ENCODE results near the gene HRH1.
"Not testable (repeated sequence)": the region's sequence is repeated elsewhere in the genome, so short reads cannot be mapped to it uniquely, and the experiment has no call there.

HRH1 gene

DNA sequence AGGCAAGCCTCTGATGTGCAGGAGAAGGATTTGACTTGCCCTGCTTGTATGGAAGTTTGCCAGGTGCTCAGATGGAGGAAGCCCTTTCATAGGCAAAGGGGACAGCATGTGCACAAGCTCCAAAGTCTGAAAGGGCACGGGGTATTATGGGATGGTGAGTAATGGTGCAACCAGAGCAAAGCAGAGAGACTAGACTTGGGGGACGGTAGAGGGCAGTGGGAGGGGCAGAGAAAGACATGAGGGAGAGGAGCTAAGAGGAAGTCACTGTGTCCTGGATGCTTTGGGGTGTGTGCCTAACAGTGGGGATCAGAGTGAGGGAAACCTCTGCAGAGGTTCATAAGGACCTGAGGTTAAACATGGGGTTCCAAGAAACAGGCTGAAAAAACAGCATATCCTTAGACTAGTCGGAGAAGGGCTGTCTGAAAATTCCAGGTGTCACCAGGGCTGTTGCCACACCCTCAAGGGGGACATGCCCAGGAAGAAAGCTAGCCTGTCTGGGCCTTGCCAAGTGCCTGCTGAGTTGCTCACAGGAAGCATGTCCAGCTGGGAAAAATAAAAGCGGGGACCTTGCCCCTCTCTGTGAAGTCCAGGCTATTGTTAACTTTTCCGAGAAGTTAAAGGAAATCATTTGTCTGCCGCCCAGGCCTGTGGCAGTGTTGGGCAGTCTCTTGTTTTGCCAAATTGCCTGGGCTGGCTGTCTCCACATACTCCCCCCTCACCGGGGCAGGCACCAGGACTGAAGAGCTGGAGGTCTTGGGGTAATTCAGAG is 47.1 kb downstream of the HRH1 start:
- DNase-seq (ENCODE audit: low spot score) (no peak), FAIRE-seq (no peak)

DNA sequence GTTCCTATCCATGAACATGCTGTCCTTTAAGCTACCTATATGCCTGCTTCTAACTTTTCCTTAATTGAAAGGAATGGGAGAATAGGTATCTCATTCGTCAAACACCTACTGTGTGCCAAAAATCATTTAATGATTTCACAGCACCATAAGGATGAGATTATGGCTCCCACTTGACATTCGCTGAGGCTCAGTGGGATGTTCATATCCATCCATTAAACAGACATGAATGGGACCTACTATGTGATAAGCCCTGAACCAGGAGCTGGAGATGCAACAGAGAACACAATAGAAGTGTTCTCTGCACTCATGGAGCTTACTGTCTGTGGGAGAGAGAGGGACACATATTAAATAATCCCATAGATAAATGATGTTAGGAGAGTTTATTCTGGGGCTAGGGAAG is 49.7 kb downstream of the HRH1 start:
- FAIRE-seq (no peak), DNase-seq (ENCODE audit: low spot score) (no peak)

DNA sequence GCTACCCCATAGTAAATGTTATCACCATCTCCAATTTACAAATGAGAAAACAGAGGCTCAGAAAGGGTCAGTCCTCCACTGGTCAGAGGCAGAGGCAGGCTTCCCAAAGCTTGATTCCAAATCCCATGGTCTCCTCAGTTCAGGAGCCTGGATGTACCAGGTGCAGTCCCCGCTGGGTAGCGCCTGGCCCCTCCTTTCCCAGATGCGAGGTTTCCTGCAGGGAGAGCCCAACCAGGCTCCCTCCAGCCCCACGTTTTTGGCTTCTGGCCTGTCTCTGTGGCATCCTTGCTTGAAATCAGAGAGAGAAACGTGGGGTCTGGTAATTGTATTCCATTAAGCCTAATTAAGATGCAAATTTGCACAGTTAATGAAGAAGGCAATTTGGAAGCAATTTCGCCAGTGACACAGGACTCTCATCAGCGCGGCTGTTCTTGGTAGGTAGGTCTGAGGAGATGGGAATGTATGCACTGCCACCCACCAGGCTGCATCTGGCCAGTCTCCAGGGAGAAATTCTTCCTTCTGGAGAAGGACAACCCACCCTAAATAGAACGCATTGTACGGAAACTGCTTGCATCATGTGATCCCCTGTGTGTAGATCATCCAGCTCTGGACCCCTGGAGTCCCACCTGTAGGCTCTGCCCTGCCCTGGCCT is 50.5 kb downstream of the HRH1 start:
- FAIRE-seq (no peak), DNase-seq (ENCODE audit: low spot score) (no peak)

DNA sequence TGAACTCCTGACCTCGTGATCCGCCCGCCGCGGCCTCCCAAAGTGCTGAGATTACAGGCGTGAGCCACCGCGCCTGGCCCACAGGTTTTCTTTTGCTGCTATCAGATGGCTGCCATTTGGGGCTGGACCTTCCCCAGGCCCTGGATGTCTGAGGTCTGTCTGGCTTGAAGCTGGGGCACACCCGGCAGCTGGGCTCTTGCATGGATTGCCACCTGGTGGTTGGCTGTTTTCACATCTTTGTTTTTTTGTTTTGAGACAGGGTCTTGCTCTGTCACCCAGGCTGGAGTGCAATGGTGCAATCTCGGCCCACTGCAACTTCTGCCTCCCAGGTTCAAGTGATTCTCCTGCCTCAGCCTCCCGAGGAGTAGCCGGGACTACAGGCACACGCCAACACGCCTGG is 51.6 kb downstream of the HRH1 start:
- not testable (repeated sequence) for FAIRE-seq; DNase-seq (ENCODE audit: low spot score)

DNA sequence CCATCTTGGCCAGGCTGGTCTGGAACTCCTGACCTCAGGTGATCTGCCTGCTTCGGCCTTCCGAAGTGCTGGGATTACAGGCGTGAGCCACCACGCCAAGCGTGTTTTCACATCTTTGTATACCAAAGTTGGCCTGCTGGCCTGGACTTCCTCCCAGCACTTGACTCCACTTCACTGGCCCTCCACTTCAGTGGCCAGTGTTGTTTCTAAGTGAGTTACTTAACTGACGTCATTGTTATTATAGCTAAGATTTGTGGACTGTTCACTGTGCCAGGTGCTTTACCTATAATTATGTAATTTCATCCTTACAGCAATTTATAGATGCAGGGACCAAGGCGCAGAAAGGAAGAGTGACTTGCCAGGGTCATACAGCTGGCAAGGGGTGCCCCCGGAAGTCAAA is 52.0 kb downstream of the HRH1 start:
- DNase-seq (ENCODE audit: low spot score) (no peak), FAIRE-seq (no peak)

DNA sequence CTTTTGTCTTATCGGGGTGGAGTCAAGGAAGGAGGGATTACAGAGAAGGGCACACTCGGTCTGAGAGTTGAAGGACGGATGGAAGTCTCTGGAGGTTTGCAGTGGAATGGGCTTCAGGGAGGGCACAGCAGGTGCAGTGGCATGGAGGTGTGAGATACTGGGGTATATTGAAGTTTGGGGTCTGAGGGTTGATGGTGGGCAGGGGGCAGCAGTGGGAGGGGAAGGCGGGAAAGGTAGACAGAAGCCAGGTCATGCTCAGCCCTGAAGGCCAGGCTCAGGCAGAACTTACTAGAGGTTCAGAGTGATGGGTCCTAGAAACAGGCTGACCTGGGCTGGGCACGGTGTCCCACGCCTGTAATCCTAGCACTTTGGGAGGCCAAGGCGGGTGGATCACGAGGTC is 52.7 kb downstream of the HRH1 start:
- no peak for DNase-seq (ENCODE audit: low spot score)

DNA sequence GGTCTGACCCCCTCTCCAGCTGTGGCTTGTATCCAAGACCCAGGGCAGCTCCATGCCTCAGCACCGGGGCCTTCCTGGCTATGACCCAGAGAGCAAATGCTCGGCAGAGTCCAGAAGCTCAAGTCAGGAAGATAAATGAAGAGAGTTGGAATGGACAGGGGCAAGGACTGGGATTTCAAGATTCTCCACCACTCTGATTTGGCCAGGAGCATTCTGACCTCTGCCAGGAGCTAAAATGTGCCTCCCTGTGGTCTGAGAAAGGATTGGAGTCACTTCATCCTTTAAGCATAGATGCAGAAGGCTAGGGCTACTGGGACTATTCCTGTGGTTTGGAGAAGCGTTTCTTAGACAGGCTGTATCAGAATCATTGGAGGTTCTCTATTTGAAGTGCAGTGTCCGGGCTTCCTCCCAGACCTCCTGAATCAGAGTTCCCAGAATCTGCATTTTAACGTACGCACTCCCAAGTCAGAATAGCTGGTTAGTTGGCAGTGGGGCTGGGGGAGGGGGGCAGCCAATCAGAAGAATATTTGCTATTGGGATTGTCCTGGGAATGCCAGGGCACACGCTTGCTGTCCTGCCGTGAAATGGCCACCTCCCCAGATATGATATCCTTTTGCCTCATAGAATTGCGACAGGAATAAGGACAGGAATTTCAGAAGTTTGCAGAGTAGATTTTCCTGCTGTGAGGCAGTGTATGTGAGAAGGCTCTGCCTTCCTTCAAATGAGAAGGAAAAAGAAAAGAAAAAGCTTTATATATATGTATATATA is 57.4 kb downstream of the HRH1 start:
- FAIRE-seq: no peak
- DNase-seq (ENCODE audit: low spot score): peak; percentile 32

More for the DNA sequence above, 52.7 kb downstream of the HRH1 start:
- no peak for FAIRE-seq

DNA sequence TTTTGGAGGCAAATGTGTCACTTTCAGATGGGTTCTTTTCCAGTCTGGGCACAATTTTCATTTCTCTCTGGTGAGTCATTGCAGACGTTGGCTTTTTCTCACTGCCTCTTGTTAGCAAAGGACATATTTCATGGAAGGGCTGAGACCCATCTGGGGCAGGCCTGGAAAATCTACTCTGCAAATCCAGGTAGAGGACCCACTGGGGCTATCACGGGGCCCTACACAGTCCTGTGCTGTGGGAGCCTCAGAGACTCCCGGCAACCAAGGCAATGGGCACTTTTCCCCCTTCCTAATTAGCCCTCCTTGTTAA is 58.0 kb downstream of the HRH1 start:
- FAIRE-seq (peak; percentile 57), DNase-seq (ENCODE audit: low spot score) (peak; percentile 46)

DNA sequence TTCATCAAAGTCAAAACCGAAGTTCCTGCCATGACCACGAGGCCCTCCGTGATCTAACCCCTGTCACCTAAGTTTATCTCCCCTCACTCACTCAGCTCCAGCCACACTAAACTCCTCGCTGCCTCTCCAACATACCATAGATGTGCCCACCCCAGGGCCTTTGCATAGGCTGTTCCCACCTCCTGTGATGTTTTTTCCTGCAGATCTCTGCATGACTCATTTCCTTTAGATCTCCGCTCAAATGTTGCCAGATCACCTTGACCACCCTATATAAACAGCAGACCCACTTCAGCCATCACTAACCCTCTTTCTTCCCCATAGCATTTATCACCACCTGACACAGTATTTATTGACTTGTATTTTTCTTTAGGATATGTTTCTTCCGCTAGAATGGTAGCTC is 58.5 kb downstream of the HRH1 start:
- no peak for FAIRE-seq
- peak; percentile 51 for DNase-seq (ENCODE audit: low spot score)

DNA sequence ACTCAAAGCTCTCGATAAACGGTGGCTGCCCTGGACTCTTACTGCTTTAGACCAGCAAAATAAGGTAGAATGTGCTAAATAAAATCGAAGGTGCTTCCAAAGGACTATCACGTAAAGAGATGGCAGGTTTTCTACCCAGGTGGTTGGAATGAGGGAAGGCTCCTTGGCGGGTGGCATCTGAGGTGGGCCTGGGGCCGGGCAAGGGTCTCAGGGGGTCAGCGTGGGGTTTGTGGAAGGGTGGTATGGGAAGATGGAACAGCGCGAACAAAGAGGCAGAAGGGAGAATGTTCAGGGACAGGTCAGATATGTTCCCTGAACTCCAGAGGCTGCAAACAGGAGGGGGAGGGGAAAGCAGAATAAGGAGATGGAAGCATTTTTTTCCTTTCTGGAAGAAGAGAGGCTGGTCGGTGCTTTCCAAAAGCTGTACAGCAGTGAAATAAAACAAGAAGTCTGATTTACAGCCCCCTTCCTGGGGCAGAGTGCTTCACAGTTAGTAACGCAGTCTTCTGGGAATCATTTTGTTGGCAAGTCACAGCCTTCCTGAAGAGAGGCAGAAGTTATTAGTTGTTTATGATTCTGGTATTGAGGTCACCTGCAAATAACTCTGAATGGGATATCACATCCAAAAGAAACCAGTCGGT is 59.6 kb downstream of the HRH1 start:
- DNase-seq (ENCODE audit: low spot score): no peak
- no peak for FAIRE-seq

DNA sequence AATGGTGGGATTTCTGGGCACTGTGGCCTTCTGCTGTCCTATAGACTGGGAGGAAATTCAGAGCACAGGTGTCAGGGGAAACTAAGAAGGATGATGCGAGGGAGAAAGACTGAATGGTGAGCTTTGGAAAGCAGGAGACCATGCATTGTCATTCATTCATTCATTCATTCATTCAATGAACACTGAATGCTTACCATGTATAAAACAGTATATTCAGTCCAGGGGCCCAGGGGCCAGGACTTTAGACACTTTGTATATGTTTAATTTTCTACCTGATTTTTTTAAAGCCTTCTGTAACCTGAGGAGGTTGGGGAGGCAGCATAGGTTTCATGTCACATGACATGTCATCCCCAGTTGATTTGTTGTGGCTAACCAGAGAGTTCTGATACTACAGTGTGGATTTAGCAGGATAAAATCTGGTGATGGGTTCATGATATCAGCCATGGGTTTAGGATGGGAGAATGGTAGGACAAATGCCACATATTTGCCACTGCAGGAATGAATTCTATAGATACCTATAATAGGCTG is 60.2 kb downstream of the HRH1 start:
- no peak for DNase-seq (ENCODE audit: low spot score)
- no peak for FAIRE-seq

DNA sequence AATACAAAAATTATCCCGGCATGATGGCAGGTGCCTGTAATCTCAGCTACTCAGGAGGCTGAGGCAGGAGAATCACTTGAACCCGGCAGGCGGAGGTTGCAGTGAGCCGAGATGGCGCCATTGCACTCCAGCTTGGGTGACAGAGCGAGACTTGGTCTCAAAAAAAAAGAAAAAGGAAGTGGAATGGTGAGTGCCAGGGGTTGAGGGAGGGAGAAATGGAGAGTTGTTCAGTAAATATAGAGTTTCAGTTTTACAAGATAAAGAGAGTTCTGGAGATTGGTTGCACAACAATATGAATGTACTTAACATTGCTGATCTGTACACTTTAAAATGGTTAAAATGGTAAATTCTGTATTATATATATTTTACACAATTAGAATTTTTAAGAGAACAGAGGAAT is 63.1 kb downstream of the HRH1 start:
- FAIRE-seq; DNase-seq (ENCODE audit: low spot score): not testable (repeated sequence)

DNA sequence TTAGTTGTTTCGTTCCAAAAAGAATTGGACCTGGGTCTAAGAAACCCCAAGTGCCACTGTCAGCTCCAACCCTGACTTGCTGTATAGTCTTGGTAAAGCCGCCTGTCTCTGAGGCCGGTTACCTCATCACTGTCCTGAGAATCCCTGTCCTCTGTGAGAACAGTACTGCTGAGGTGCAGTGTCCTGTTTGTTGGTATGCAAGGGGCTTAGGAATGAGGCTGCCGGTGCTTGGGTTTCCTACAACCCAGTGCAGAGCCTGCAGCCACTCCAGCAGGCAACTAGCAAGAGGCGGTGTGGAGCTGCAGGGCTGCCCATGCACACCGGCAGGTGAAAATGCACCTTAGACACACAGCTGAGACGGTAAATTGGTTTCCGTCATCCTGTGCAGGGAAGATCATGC is 65.9 kb downstream of the HRH1 start:
- DNase-seq (ENCODE audit: low spot score) (no peak), FAIRE-seq (no peak)

DNA sequence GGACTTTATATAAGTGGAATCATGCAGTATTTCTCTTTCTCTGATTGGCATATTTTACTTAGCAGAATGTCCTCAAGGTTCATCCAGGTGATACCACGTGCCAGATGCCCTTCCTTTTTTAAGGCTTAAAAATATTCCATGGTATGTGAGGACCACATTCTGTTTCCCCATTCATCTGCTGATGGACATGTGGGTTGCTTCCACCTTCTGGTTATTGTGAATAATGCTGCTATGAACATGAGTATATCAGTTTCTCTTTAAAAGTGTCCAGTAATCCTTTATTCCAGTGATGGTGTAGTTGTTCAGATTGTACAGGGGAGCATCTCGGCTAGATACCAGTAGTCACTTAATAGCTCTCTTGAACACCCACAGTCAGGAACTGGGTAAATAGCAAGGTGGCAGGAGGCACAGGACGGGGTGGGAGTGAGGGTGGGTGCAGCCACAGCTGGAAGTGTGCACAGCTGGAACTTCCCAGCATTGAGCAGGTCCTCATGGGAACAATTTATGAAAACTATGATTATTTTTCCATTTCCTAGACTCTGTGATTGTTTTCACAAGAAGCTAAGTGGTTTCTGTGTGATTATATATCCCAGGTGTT is 67.6 kb downstream of the HRH1 start:
- no peak for FAIRE-seq
- no peak for DNase-seq (ENCODE audit: low spot score)

DNA sequence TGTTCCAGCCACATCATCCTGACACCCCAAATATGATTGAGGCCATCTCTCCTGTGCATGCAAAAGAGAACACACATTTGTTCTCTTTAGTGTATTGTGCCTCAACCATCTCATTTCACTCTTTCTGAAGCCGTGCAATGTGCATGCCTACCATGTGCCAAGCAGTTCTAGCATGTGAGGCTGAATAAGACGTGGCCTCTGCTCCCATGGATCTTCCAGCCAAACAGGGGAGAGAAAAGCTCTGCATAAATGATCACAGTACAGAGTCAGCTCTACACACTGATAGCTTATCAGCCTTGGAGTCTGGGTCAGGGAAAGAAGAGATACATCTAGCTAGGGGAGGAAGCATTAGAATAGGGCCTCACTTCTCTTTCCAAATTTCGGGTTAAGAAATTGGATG is 69.7 kb downstream of the HRH1 start:
- DNase-seq (ENCODE audit: low spot score): no peak
- no peak for FAIRE-seq

DNA sequence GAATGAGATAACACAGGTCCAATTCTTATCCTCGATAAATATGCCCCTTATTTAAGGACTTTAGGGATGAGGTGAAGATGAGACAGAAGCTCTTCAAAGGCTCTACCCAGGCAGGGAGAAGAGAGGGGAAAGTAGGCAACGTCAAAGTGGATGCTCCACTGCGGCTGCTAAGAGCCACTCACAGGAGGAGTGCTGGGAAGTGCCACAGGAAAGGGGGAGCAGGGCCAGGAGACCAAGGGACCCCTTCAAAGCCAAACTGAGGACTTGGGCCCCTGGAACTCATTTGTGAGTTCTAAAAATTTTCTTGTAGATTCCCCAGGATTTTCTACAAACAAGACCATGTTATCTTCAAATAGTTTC is 70.6 kb downstream of the HRH1 start:
- no peak for DNase-seq (ENCODE audit: low spot score)
- FAIRE-seq: no peak

DNA sequence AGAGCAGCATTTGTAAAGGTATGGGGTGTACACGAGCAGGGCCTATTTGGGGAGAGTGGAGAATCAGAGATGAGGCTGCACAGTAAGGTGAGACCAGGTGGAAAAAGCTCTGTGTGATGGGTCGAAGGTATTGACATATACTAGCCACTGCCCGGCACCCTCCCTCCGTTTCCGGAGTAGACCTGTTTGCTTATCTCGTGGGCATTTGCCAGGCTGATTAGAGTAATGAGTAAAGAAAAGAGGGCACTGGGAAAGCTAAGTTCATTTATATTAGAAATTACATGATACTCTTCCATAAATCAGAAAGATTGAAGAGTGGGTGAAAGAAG is 71.7 kb downstream of the HRH1 start:
- FAIRE-seq (no peak), DNase-seq (ENCODE audit: low spot score) (no peak)

DNA sequence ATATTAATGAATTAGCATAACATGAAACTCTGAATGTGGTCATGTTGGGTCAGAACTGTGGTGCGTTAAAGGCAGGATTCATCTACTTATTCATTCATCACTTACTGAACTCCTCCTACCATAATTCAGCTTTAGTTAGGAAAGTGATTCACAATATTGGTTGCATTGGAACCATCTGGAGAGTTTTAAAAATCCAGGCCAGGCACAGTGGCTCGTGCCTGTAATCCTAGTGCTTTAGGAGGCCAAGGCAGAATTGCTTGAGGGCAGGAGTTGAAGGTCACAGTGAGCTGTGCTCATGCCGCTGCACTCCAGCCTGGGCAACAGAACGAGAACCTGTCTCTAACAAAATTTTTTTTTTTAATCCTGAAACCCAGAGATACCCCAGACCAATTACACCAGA is 73.7 kb downstream of the HRH1 start:
- FAIRE-seq: no peak
- no peak for DNase-seq (ENCODE audit: low spot score)

DNA sequence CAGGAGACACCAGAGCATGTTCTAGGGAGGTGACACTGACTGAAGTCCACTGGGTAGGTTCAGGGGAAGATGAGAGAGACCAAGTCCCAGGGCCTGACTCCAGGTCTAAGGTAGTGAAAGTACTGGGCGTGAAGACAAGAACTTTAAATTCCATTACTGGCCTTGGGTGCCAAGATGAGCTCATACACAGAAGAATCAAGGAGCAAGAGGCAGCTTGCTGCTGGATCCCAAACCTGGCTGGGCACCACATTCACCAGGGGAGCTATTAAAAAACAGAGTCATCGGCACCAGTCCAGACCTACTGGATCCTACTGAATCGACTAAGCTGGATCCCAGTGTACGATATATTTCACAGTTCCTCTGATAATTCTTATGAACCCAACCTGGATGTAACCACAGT is 75.8 kb downstream of the HRH1 start:
- no peak for FAIRE-seq
- DNase-seq (ENCODE audit: low spot score): no peak

DNA sequence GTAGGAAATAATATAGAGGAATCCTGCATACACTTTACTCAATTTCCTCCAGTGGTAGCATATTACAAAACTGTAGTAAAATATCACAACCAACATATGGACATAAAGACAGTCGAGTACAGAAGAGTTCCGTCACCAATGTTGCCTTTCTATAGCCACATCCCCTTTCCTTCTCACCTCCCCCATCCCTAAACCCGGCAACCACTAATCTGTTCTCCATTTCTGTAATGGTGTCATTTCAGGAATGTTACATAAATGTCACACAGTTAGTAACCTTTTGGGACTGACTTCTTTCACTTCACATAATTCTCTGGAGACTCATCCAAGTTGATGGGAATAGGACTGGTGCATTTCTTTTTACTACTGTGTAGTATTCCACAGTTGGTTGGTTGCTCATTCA is 76.5 kb downstream of the HRH1 start:
- DNase-seq (ENCODE audit: low spot score) (no peak), FAIRE-seq (no peak)

DNA sequence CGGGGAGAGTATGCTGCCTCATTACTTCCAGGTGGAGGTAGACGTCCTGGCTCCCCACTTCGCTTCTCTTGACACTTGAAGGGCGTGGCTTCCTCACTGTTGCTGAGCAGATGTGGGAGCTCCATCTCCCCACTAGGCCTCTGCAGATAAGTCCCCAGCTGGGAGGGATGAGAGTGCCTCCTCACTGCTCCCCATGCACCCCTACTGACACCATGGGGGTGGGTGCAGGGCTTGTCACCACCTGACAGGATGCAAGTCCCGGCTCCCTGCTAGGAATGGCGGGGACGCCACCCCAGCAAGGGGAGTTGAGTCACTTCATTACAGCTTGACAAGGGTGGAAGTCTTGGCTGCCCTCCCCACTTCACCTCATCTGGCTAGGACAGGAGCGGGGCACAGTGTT is 81.1 kb downstream of the HRH1 start:
- FAIRE-seq (no peak), DNase-seq (ENCODE audit: low spot score) (no peak)
